IPS-NIHi7 (cell line): ENCODE results near the gene SRM.

Experiments used
- DNase-seq: peaks from one replicate; pipeline ENCODE4 v3.0.0; 2012; ENCODE audit warnings: mixed read lengths; ENCODE audit errors: extremely low spot score

The SRM gene

DNA sequence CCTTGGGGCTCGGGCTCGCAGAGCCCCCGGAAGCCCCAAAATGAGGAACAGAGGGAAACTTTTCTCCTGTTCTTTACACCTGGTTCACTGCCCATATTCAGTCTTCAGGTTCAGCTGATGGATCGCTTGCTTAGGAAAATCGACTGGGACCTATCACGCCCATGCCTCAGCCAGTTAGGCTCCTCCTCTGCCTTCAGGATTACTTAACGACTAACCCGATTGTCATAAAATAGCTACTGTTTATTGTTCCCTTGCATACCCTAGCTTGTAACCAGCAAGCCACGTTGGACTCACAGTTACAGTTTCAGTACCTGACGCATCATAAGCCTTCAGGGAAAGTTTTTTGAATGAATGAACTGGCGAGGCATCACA, 46.7 kb downstream of the SRM start:
- DNase-seq, result no peak

DNA sequence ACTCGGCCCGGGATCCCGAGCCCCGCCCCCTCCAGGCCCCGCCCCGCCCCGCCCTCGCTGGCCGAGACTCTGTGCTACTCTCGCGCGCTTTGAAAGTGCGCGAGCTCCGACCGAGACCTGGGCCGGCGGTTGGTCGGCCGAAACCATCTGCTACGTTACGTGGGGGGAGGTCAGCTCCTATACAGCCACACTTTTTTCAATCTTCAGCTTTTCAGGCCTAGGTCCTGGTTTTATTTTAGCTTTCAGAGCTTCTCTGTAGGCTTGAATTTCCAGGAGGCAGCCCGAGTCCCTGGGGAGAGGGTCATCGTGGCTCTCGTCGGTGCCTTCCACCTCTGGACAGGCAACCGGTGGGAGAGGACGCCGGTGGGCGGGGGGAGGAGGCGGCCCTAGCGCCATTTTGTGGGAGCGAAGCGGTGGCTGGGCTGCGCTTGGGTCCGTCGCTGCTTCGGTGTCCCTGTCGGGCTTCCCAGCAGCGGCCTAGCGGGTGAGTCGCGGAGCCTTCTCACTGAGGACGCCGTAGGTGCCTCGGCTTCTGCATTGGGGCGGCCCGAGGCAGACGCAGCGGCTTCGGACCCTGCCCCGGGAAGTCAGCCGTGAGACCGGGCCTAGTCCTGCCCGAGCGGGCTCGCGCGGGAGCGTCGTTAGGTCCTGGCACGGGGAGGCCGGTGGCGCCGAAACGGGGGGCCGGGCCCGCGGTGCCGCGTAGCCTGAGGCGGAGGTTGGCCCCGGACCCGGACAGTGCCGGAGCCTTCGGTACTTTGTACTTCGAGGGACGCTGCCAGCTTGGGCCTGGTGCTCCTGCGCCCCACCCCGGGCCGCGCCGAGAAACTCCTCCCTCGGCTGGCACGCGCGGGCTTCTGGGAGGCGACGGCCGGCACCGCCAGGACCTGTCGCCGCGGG, 47.3 kb downstream of the SRM start, which contains the start of gene TARDBP:
TARDBP (plus strand) TSS at position 395 of the 900 bp plus-strand sequence. CDS start 1,074 bp downstream, outside the sequence.
- DNase-seq, result peak; percentile 100
